Measurements from ENCODE around the gene CSNK2A2. TPM values are rescaled to one million over a fixed set of nuclear protein-coding genes. Genes with fewer than 3 reads are reported as not detected.

The CSNK2A2 gene
- total RNA-seq, 1 experiment from 2014 or later, result 21.7 TPM

- Histone ChIP-seq H3K36me3 (no peaks in the 10 kb centered on the region), H3K9me3 (replicated peaks) (no peaks in the 10 kb centered on the region), H3K4me1 (replicated peaks) (no peaks in the 10 kb centered on the region), H3K4me3 (no peak overlapping the region), H3K27me3 (replicated peaks) (no peaks in the 10 kb centered on the region), H3K27ac (no peak overlapping the region)
- DNase-seq (ENCODE audit: low read depth in 1 of 2, low spot score in 2 of 2), result no peak
These were observed 45.5 kb downstream of the CSNK2A2 start for GRCh38 chr16:58152246-58152868.

DNA sequence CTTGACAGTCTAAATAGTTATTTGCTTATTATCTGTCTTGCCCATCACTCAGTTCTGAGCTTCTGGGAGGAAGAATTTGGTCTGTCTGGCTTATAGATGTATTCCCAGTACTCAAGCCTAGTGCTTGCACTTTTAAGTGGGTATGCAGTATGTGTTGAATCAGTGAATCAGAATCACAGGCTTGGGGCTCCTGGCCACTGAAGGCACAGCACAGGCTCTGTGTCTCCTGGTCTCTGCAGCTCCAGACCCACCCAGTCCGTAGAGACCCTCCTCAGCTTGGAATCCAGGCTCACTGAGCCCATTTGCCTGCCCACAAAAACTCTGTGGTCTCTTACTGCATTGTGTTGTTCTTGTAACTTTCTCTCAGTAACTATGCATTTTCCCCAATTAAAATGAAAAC is 49.4 kb downstream of the CSNK2A2 start:
- Histone ChIP-seq H3K9me3 (replicated peaks) (no peaks in the 10 kb centered on the region), H3K27me3 (replicated peaks) (no peaks in the 10 kb centered on the region), H3K36me3 (no peaks in the 10 kb centered on the region), H3K4me1 (replicated peaks) (no peaks in the 10 kb centered on the region), H3K4me3 (no peak overlapping the region), H3K27ac (no peak overlapping the region)
- DNase-seq (ENCODE audit: low read depth in 1 of 2, low spot score in 2 of 2), result no peak

- H3K4me1 ChIP-seq (replicated peaks), result peaks cover under 1% of the 10 kb centered on the region
- no peaks in the 10 kb centered on the region for H3K9me3 ChIP-seq (replicated peaks)
- no peak overlapping the region for H3K27ac ChIP-seq
- H3K4me3 ChIP-seq, result no peak overlapping the region
- no peaks in the 10 kb centered on the region for H3K36me3 ChIP-seq
- DNase-seq (ENCODE audit: low read depth in 1 of 2, low spot score in 2 of 2), result no peak
- H3K27me3 ChIP-seq (replicated peaks), result no peaks in the 10 kb centered on the region
These were observed 49.8 kb downstream of the CSNK2A2 start for GRCh38 chr16:58148099-58148498.

DNA sequence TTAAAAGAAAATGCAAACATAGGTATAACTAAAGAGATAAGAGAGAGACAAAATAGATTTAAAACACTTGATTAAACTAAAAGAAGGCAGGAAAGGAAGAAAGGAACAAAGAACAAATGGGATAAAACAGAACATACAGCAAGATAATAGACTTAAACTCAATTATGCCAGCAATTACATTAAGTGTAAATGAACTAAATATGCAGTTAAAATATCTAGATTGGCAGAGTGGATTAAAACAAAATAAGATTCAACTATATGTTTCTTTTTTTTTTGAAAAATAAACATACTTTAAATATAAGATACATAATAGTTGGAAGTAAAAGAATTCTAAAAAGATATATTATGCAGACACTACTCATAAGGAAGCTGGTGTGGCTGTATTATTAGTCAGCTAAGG is 59.1 kb downstream of the CSNK2A2 start:
- no peak for DNase-seq (ENCODE audit: low read depth in 1 of 2, low spot score in 2 of 2)
- no peaks in the 10 kb centered on the region for H3K36me3 ChIP-seq
- H3K4me3 ChIP-seq, result no peak overlapping the region
- no peaks in the 10 kb centered on the region for H3K9me3 ChIP-seq (replicated peaks)
- peaks cover 6% of the 10 kb centered on the region for H3K4me1 ChIP-seq (replicated peaks)
- H3K27me3 ChIP-seq (replicated peaks), result no peaks in the 10 kb centered on the region
- H3K27ac ChIP-seq, result no peak overlapping the region

DNA sequence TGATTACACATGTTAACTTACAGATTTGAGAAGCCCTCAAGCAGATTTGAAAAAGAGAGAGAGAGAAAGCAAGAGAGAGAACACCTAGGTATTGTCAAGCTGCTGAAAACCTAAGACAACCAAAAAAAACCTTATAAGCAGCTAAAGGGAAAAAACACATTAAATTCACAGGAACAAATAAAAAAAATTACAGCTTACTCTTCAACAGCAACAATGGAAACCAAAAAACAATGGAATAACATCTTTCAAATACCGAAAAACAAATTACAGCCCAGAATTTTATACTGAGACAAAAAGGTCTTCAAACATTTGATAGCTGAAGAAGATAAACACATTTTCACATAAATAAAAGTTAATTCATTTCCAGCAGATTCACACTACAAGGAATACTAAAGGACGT is 60.3 kb downstream of the CSNK2A2 start:
- peaks cover under 1% of the 10 kb centered on the region; the same call in 1 of the 2 replicates for H3K4me1 ChIP-seq (replicated peaks)
- H3K27me3 ChIP-seq (replicated peaks), result no peaks in the 10 kb centered on the region
- H3K36me3 ChIP-seq, result no peaks in the 10 kb centered on the region
- no peaks in the 10 kb centered on the region for H3K9me3 ChIP-seq (replicated peaks)
- no peak for DNase-seq (ENCODE audit: low read depth in 1 of 2, low spot score in 2 of 2)
- H3K4me3 ChIP-seq, result no peak overlapping the region
- H3K27ac ChIP-seq, result no peak overlapping the region

DNA sequence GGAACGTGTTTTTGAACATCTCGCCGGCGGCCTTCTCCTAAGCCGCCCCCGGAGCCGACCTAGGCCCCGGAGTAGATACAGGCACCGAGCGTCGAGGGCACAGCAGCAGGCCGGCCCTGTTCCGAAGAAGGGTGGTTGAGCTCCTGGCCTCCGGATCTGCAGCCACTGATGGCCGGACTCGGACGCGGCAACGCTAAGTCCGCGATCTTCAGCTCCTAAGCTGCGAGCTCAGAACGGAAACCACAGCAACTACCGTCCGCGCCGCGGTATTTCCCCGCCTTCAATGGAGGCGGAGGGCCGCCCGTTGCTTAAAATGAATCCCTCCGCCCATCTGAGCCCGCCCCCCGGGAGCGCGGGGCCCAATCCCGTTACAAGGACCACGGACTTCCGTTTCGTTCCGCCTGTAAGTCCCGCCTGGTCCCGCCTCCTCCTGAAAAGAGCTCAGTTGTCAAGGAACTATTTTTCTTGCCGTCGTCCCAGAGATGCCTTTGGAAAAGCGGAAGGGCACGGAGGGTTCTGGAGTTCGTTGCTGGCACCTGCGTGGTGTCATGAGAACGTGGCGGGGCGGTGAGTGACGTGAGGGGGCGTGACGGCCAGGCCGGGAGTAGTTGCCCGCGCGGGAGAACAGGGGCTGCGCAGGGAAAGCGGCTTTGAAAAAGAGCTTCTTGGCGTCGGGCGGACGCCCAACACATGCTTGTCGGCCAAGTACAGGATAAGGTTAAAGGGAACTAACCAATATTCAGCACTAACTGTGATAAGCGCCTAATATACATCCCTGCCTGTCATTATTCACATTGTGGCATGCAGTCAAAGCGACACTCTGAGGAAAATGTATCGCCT is 68.6 kb downstream of the CSNK2A2 start, which contains the start of gene CFAP20:
Gene CFAP20, minus strand, starts transcription at position 285 of the 840 bp plus-strand sequence. Its CDS starts 266 bp downstream, at position 19.
- peak within 1 kb of the TSS; percentile 74 for H3K27ac ChIP-seq
- DNase-seq (ENCODE audit: low read depth in 1 of 2, low spot score in 2 of 2), result peak; percentile 99 to 100
- H3K9me3 ChIP-seq (replicated peaks), result no peaks in the 10 kb centered on the region
- peak within 1 kb of the TSS; percentile 86 for H3K4me3 ChIP-seq
- peaks cover 22% of the 10 kb centered on the region for H3K4me1 ChIP-seq (replicated peaks)
- H3K36me3 ChIP-seq, result peaks cover 19% of the 10 kb centered on the region
- no peaks in the 10 kb centered on the region for H3K27me3 ChIP-seq (replicated peaks)

DNA sequence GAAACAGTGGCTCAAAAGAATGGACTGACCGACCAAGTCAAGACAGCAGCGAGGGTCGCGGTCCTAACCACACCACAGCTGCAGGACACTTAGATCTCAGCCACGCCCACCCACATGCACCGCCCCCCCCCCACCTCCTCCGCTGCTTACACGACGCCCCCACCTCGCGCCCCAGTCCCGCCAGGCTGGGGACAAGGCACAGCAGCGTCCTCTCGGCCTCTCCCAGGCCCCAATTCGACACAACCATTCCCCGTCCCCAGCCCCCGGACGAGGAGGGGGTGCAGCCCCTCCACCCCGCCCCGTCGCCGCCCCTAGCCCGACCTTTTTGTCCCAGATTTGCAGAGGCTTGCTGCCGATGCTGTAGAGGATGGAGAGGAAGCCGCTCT is 69.2 kb downstream of the CSNK2A2 start:
- peaks cover 20% of the 10 kb centered on the region for H3K36me3 ChIP-seq
- no peaks in the 10 kb centered on the region for H3K27me3 ChIP-seq (replicated peaks)
- no peaks in the 10 kb centered on the region for H3K9me3 ChIP-seq (replicated peaks)
- H3K4me1 ChIP-seq (replicated peaks), result peaks cover 24% of the 10 kb centered on the region
- peak overlapping the region; percentile 86 for H3K4me3 ChIP-seq
- DNase-seq (ENCODE audit: low read depth in 1 of 2, low spot score in 2 of 2), result no peak
- peak overlapping the region; percentile 74 for H3K27ac ChIP-seq

DNA sequence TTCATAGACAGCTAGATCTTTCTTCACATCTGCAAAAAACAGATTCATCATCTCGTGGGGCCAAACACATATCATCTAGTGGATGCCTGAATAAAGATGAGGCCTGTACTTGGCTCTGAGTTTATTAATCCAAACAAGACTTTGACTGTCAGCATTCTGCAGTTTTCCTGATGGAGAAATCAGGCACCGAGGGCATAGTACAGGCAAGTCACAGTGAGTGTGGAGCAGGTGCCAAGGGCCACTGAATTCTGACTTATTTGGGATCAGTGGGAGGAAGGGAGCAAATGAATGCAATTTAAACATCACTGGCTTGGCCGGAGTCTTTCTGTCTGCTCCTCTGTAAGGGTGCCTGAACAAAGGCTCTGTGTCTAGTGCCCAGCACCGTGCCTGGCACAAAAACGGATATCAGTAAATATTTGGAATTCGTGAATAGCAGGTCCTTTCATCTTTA is 69.7 kb downstream of the CSNK2A2 start:
- DNase-seq (ENCODE audit: low read depth in 1 of 2, low spot score in 2 of 2), result no peak
- Histone ChIP-seq H3K9me3 (replicated peaks) (no peaks in the 10 kb centered on the region), H3K4me3 (peak overlapping the region; percentile 86), H3K27me3 (replicated peaks) (no peaks in the 10 kb centered on the region), H3K36me3 (peaks cover 20% of the 10 kb centered on the region), H3K4me1 (replicated peaks) (peaks cover 24% of the 10 kb centered on the region), H3K27ac (no peak overlapping the region)

DNA sequence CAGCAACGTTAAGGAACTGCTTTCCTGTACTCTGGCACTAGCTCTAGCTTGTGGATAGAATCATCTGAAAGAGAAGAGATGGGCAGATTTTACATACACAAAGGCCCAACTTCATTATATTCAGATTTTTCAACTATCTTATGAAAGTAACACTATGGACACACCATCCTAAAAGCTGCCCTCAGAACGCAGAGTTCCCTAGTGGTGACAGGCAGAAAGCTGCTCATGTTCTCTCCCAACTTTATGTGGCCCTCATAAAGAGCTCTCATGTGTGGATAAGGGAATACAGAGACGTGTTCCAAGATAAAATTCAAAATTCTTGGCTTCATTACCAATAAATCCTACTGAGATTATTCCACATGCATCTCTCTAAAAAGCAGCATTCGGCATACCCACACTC is 70.3 kb downstream of the CSNK2A2 start:
- H3K36me3 ChIP-seq, result peaks cover 20% of the 10 kb centered on the region
- H3K27me3 ChIP-seq (replicated peaks), result no peaks in the 10 kb centered on the region
- peak overlapping the region; percentile 11; the same call in 1 of the 2 replicates for H3K27ac ChIP-seq
- H3K4me3 ChIP-seq, result peak overlapping the region; percentile 86
- peaks cover 24% of the 10 kb centered on the region for H3K4me1 ChIP-seq (replicated peaks)
- no peak for DNase-seq (ENCODE audit: low read depth in 1 of 2, low spot score in 2 of 2)
- no peaks in the 10 kb centered on the region for H3K9me3 ChIP-seq (replicated peaks)

GRCh38 chr16:58127033-58127556 is 70.8 kb downstream of the CSNK2A2 start:
- Histone ChIP-seq H3K27ac (peak overlapping the region; percentile 13), H3K27me3 (replicated peaks) (no peaks in the 10 kb centered on the region), H3K4me1 (replicated peaks) (peaks cover 24% of the 10 kb centered on the region), H3K36me3 (peaks cover 20% of the 10 kb centered on the region), H3K9me3 (replicated peaks) (no peaks in the 10 kb centered on the region), H3K4me3 (peak overlapping the region; percentile 86; the same call in 1 of the 2 replicates)
- DNase-seq (ENCODE audit: low read depth in 1 of 2, low spot score in 2 of 2), result no peak

- Histone ChIP-seq H3K4me3 (no peak overlapping the region), H3K9me3 (replicated peaks) (no peaks in the 10 kb centered on the region)
- no peak for DNase-seq (ENCODE audit: low read depth in 1 of 2, low spot score in 2 of 2)
These were observed 71.4 kb downstream of the CSNK2A2 start for GRCh38 chr16:58126451-58126961.

DNA sequence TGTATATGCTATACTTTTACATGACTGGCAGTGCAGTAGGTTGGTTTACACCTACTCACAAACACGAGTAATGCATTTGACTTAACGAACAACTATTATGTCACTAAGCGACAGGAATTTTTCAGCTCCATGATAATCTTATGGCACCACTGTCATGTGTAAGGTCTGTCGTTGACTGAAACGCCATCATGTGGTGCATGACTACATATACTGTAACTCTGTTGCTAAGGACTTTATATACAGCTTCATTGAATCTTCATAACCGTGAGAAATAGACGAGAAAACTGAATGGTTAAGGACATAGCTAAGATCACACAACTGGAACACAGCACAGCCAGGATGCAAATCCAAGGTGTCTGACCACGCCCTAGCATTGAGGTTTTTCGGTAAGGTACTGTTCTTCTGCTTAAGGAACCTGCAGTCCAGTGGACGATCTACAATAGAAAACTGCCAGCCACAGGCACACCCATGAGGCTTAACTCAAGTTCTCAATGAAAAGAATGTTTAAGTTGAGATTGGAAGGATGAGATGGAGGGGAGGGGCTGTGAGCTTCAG is 72.0 kb downstream of the CSNK2A2 start:
- H3K4me3 ChIP-seq, result no peak overlapping the region
- peaks cover 31% of the 10 kb centered on the region for H3K4me1 ChIP-seq (replicated peaks)

More at GRCh38 chr16:58126451-58126961, 71.4 kb downstream of the CSNK2A2 start:
- peaks cover 20% of the 10 kb centered on the region for H3K36me3 ChIP-seq
- H3K27ac ChIP-seq, result peak overlapping the region; percentile 13
- H3K4me1 ChIP-seq (replicated peaks), result peaks cover 27% of the 10 kb centered on the region
- no peaks in the 10 kb centered on the region for H3K27me3 ChIP-seq (replicated peaks)

GRCh38 chr16:58125041-58125440 is 72.9 kb downstream of the CSNK2A2 start:
- H3K27ac ChIP-seq, result no peak overlapping the region
- no peaks in the 10 kb centered on the region for H3K27me3 ChIP-seq (replicated peaks)
- H3K4me3 ChIP-seq, result no peak overlapping the region
- no peaks in the 10 kb centered on the region for H3K9me3 ChIP-seq (replicated peaks)
- DNase-seq (ENCODE audit: low read depth in 1 of 2, low spot score in 2 of 2), result no peak
- peaks cover 20% of the 10 kb centered on the region for H3K36me3 ChIP-seq
- peaks cover 31% of the 10 kb centered on the region for H3K4me1 ChIP-seq (replicated peaks)

More for the DNA sequence above, 72.0 kb downstream of the CSNK2A2 start:
- no peaks in the 10 kb centered on the region for H3K27me3 ChIP-seq (replicated peaks)
- H3K36me3 ChIP-seq, result peaks cover 20% of the 10 kb centered on the region
- no peaks in the 10 kb centered on the region for H3K9me3 ChIP-seq (replicated peaks)
- no peak for DNase-seq (ENCODE audit: low read depth in 1 of 2, low spot score in 2 of 2)
- H3K27ac ChIP-seq, result no peak overlapping the region

Measured in SJSA1 (cell line).